Gastrocnemius medialis (tissue), 4 donors: ENCODE measurements around the gene GNG13. TPM values are rescaled to one million over a fixed set of nuclear protein-coding genes. Genes with fewer than 3 reads are reported as not detected.
"Not testable (repeated sequence)": the region's sequence is repeated elsewhere in the genome, so short reads cannot be mapped to it uniquely, and the experiment has no call there.

Experiments
- ATAC-seq, 2 donors: fragments of 150-250 bp; one replicate each; pipeline ENCODE4 v1.9.1; 2016
- DNase-seq, 2 donors: peaks; one replicate each; pipeline ENCODE4 v3.0.0-alpha.2; 2019
- H3K27ac ChIP-seq, 4 donors: fragments of 200-600 bp; sonication (generic); 1 replicate in 1 of 4; 2 replicates in 3 of 4; pipeline ENCODE4 v1.5.1; 2016 to 2018; ENCODE audit warnings: mild to moderate bottlenecking in 2 of 4, moderate library complexity in 1 of 4
- H3K27me3 ChIP-seq, 3 donors: fragments of 200-600 bp; sonication (generic) in 2 of 3; 1 replicate in 1 of 3; 2 replicates in 2 of 3; pipeline versions ENCODE4 v1.5.1 to v1.6.0; 2016 to 2019; ENCODE audit warnings: mild to moderate bottlenecking in 1 of 3, moderate library complexity in 1 of 3
- H3K36me3 ChIP-seq, 2 donors: fragments of 200-600 bp; sonication (generic) in 1 of 2; one replicate each; pipeline ENCODE4 v1.5.1; 2017 to 2018
- H3K4me1 ChIP-seq, 2 donors: fragments of 200-600 bp; sonication (generic) in 1 of 2; one replicate each; pipeline ENCODE4 v1.5.1; 2016 to 2017; ENCODE audit warnings: mild to moderate bottlenecking in 2 of 2
- H3K4me3 ChIP-seq, 4 donors: fragments of 200-600 bp; sonication (generic) in 3 of 4; 1 replicate in 1 of 4; 2 replicates in 3 of 4; pipeline ENCODE4 v1.5.1; 2016 to 2019; ENCODE audit warnings: mild to moderate bottlenecking in 2 of 4
- H3K9me3 ChIP-seq, 3 donors: fragments of 200-600 bp; sonication (generic) in 2 of 3; 1 replicate in 1 of 3; 2 replicates in 2 of 3; pipeline ENCODE4 v1.5.1; 2016 to 2019
- CTCF ChIP-seq, 5 experiments: fragments of 450-650 bp in 3 of 5; fragments of 200-600 bp in 2 of 5; sonication (generic) in 2 of 5; IDR thresholded peaks in 4 of 5; conservative IDR thresholded peaks in 1 of 5; 1 replicate in 4 of 5; 2 replicates in 1 of 5; pipeline ENCODE4 v1.5.1; 2016 to 2019; ENCODE audit warnings: antibody characterized with exemption in 5 of 5, mild to moderate bottlenecking in 3 of 5, moderate library complexity in 3 of 5
- POLR2A ChIP-seq, 2 donors: fragments of 450-650 bp; IDR thresholded peaks; one replicate each; pipeline ENCODE4 v1.6.1; 2017; ENCODE audit warnings: antibody characterized with exemption in 2 of 2, mild to moderate bottlenecking in 2 of 2, moderate library complexity in 2 of 2
- in situ Hi-C, 4 donors: fragments of 200-750 bp; cut with MboI; loops; one replicate each; pipeline versions ENCODE4 v1.15.0 to v1.8.0; 2017; ENCODE audit warnings: low sequenced_read_pairs in 4 of 4
- intact Hi-C: fragments of 100-400 bp; cut with DNase I; formaldehyde crosslinking; loops from one replicate; pipeline ENCODE4 v1.15.1; 2023; ENCODE audit warnings: low total_unique reads
- total RNA-seq, 4 donors: library from RNA; depleted of rRNA; stranded (reverse); fragments of >200 nt; gene quantifications; one replicate each; pipeline versions ENCODE4 v1.1.0 to v1.2.3, GENCODE V29; 2016

Gene GNG13
- total RNA-seq, 4 donors from 2014 or later = not detected

- DNase-seq (no peak), ATAC-seq (no peak)
- in situ Hi-C loops (no loop called here), intact Hi-C loops (no loop called here)
- no peaks in the 10 kb centered on the region for H3K36me3 ChIP-seq
- TF ChIP-seq CTCF (IDR thresholded peaks at IDR 0.05 in 4 of 5, conservative IDR thresholded peaks at IDR 0.05 in 1 of 5) (no peak), POLR2A (IDR thresholded peaks at IDR 0.05) (no peak)
- no peak overlapping the region for H3K4me3 ChIP-seq
- peaks cover 34 to 67% (median 53%) of the 10 kb centered on the region in 3 donors for H3K27me3 ChIP-seq
- H3K9me3 ChIP-seq = no peaks in the 10 kb centered on the region
- H3K4me1 ChIP-seq = no peaks in the 10 kb centered on the region
- H3K27ac ChIP-seq = no peak overlapping the region
Observed at GRCh38 chr16:778909-779527, 21.5 kb downstream of the GNG13 start.

GRCh38 chr16:778447-778846 lies 22.1 kb downstream of the GNG13 start:
- ATAC-seq (no peak), DNase-seq (no peak)
- no peaks in the 10 kb centered on the region for H3K9me3 ChIP-seq
- H3K27ac ChIP-seq = no peak overlapping the region
- in situ Hi-C loops = no loop called here
- intact Hi-C loops = no loop called here
- H3K4me1 ChIP-seq = no peaks in the 10 kb centered on the region
- no peaks in the 10 kb centered on the region for H3K36me3 ChIP-seq
- no peak overlapping the region for H3K4me3 ChIP-seq
- peaks cover 28 to 62% (median 47%) of the 10 kb centered on the region in 3 donors for H3K27me3 ChIP-seq
- TF ChIP-seq CTCF (IDR thresholded peaks at IDR 0.05 in 4 of 5, conservative IDR thresholded peaks at IDR 0.05 in 1 of 5) = no peak
- TF ChIP-seq POLR2A (IDR thresholded peaks at IDR 0.05) = no peak

- Histone ChIP-seq H3K27ac (no peak overlapping the region), H3K4me1 (no peaks in the 10 kb centered on the region), H3K36me3 (no peaks in the 10 kb centered on the region), H3K27me3 (peaks cover 23 to 56% (median 41%) of the 10 kb centered on the region in 3 donors), H3K4me3 (no peak overlapping the region), H3K9me3 (no peaks in the 10 kb centered on the region)
- no peak for DNase-seq
- no peak for ATAC-seq
- in situ Hi-C loops (no loop called here), intact Hi-C loops (no loop called here)
- TF ChIP-seq POLR2A (IDR thresholded peaks at IDR 0.05) (no peak), CTCF (IDR thresholded peaks at IDR 0.05 in 4 of 5, conservative IDR thresholded peaks at IDR 0.05 in 1 of 5) (no peak)
Observed at GRCh38 chr16:777826-778225, 22.7 kb downstream of the GNG13 start.

GRCh38 chr16:776824-777223 lies 23.7 kb downstream of the GNG13 start:
- in situ Hi-C loops = no loop called here
- Histone ChIP-seq H3K27ac (no peak overlapping the region), H3K36me3 (no peaks in the 10 kb centered on the region), H3K4me1 (no peaks in the 10 kb centered on the region), H3K9me3 (no peaks in the 10 kb centered on the region), H3K4me3 (no peak overlapping the region), H3K27me3 (peaks cover 17 to 46% (median 32%) of the 10 kb centered on the region in 3 donors)
- intact Hi-C loops = no loop called here
- DNase-seq (no peak), ATAC-seq (no peak)
- TF ChIP-seq CTCF (IDR thresholded peaks at IDR 0.05 in 4 of 5, conservative IDR thresholded peaks at IDR 0.05 in 1 of 5) (no peak), POLR2A (IDR thresholded peaks at IDR 0.05) (no peak)

- H3K4me3 ChIP-seq, intact Hi-C loops, H3K4me1 ChIP-seq, H3K27ac ChIP-seq, ATAC-seq, H3K36me3 ChIP-seq, H3K9me3 ChIP-seq, DNase-seq, in situ Hi-C loops: not testable (repeated sequence)
- peaks cover 13 to 40% (median 27%) of the 10 kb centered on the region in 3 donors for H3K27me3 ChIP-seq
Observed at GRCh38 chr16:776298-776697, 24.2 kb downstream of the GNG13 start.
